K562 (cell line): Measurements from ENCODE around the gene MGST2. TPM values are rescaled to one million over a fixed set of nuclear protein-coding genes. Genes with fewer than 3 reads are reported as not detected.

Source experiments
- ATAC-seq: fragments of 200-7000 bp; cut with Tn5 transposase; 3 replicates; pipeline ENCODE4 v1.9.1; 2020; ENCODE audit warnings: moderate library complexity
- BruUV-seq: library from RNA; stranded (reverse); fragments of 400-500 nt; replicated peaks from 2 replicates; lab custom pipeline; 2021; lab: Mats Ljungman, UMichigan
- CTCF ChIA-PET: fragments of 300-600 bp; formaldehyde crosslinking; extraction: SDS; loops from one replicate; lab custom pipeline; 2021; ENCODE audit warnings: low intra/inter-chr PET ratio; lab: Yijun Ruan, JAX
- POLR2A ChIA-PET: fragments of 300-600, 350-650 bp; sonication (Branson Sonifier 250); formaldehyde crosslinking; extraction: SDS; loops from one replicate; lab custom pipeline; 2021; ENCODE audit warnings: antibody characterized with exemption, inconsistent platforms; lab: Yijun Ruan, JAX
- DNase-seq, 4 experiments: peaks; one replicate each; pipeline versions ENCODE4 v3.0.0 to v3.0.0-alpha.2; 2011 to 2018; ENCODE audit warnings: low spot score in 3 of 4, mixed read lengths in 3 of 4; ENCODE audit errors: extremely low read depth in 1 of 4
- FAIRE-seq: peaks from 2 replicates; lab custom pipeline; 2011; peaks lifted over from hg19 to GRCh38; lab: Jason Lieb, UNC
- H2AFZ ChIP-seq: 2 replicates; pipeline ENCODE4 v1.6.0; 2011; ENCODE audit warnings: low read depth, low read length, control low read depth, inconsistent platforms
- H3K27ac ChIP-seq: fragments of 200-600 bp; 3 replicates; pipeline ENCODE4 v1.8.0; 2011; ENCODE audit warnings: low read depth, mild to moderate bottlenecking, control low read depth, inconsistent platforms, low read length, moderate library complexity, mixed read lengths; ENCODE audit errors: extremely low read depth
- H3K27me3 ChIP-seq, 2 experiments: fragments of 300-600 bp in 1 of 2; 2 replicates in 1 of 2; 3 replicates in 1 of 2; pipeline versions ENCODE4 v1.6.0 to v1.8.0; 2011; ENCODE audit warnings: inconsistent platforms in 2 of 2, low read length in 2 of 2, mild to moderate bottlenecking in 1 of 2, mixed read lengths in 1 of 2, moderate library complexity in 1 of 2; ENCODE audit not compliant: control insufficient read depth in 2 of 2, insufficient read depth in 2 of 2
- H3K36me3 ChIP-seq: fragments of 300-600 bp; 3 replicates; pipeline ENCODE4 v1.8.0; 2011; ENCODE audit warnings: mild to moderate bottlenecking, low read length, inconsistent platforms; ENCODE audit not compliant: control insufficient read depth, insufficient read depth
- H3K4me1 ChIP-seq, 2 experiments: fragments of 200-600 bp in 1 of 2; replicated peaks in 1 of 2; 2 replicates in 1 of 2; 3 replicates in 1 of 2; pipeline versions ENCODE4 v1.5.1 to v1.8.0; 2011; ENCODE audit warnings: inconsistent platforms in 2 of 2, low read length in 2 of 2, mild to moderate bottlenecking in 1 of 2, mixed read lengths in 1 of 2, moderate library complexity in 1 of 2; ENCODE audit not compliant: control insufficient read depth in 2 of 2, insufficient read depth in 2 of 2
- H3K4me2 ChIP-seq: 2 replicates; pipeline ENCODE4 v1.6.1; 2011; ENCODE audit warnings: low read length, control low read depth, inconsistent platforms, mixed read lengths; ENCODE audit not compliant: insufficient read depth
- H3K4me3 ChIP-seq: fragments of 200-600 bp; sonication (generic), shearing (Covaris generic); 2 replicates; pipeline ENCODE4 v1.5.1; 2016; ENCODE audit warnings: control low read depth, inconsistent platforms
- H3K79me2 ChIP-seq: fragments of 200-600 bp; 3 replicates; pipeline ENCODE4 v1.8.0; 2011; ENCODE audit warnings: low read length, inconsistent platforms; ENCODE audit not compliant: control insufficient read depth, insufficient read depth
- H3K9ac ChIP-seq, 2 experiments: 2 replicates each; pipeline versions ENCODE4 v1.6.0 to v1.6.1; 2011; ENCODE audit warnings: low read depth in 2 of 2, low read length in 2 of 2, control low read depth in 1 of 2, inconsistent platforms in 1 of 2, mild to moderate bottlenecking in 1 of 2, mixed read lengths in 1 of 2; ENCODE audit not compliant: insufficient read depth in 1 of 2
- H3K9me1 ChIP-seq: one replicate; pipeline ENCODE4 v1.6.0; 2011; ENCODE audit warnings: inconsistent platforms, mild to moderate bottlenecking, low read length, moderate library complexity; ENCODE audit not compliant: control insufficient read depth, insufficient read depth
- H3K9me3 ChIP-seq: replicated peaks from 2 replicates; pipeline ENCODE4 v1.5.1; 2011; ENCODE audit warnings: low read depth, low read length, inconsistent platforms; ENCODE audit not compliant: control insufficient read depth, insufficient read depth
- H4K20me1 ChIP-seq: replicated peaks from 2 replicates; pipeline ENCODE4 v1.6.1; 2011; ENCODE audit warnings: low read length, inconsistent platforms, mixed read lengths; ENCODE audit not compliant: control insufficient read depth, insufficient read depth
- ARID1B ChIP-seq: fragments of 450-650 bp; IDR thresholded peaks from 2 replicates; pipeline ENCODE4 v1.6.1; 2016; ENCODE audit warnings: antibody characterized with exemption, mild to moderate bottlenecking, inconsistent platforms
- ATF7 ChIP-seq: fragments of 450-650 bp; IDR thresholded peaks from 2 replicates; pipeline ENCODE4 v1.7.1; 2014; ENCODE audit warnings: mild to moderate bottlenecking, moderate library complexity
- E2F1 ChIP-seq: sonication (generic); formaldehyde crosslinking; IDR thresholded peaks from 2 replicates; pipeline ENCODE4 v1.8.1; 2023; ENCODE audit warnings: mild to moderate bottlenecking, missing genetic modification reagents, moderate library complexity
- ELF4 ChIP-seq: fragments of 450-650 bp; formaldehyde crosslinking; IDR thresholded peaks from 2 replicates; pipeline ENCODE4 v1.4.0; 2022; ENCODE audit warnings: missing genetic modification characterization
- IRF9 ChIP-seq: fragments of 450-650 bp; IDR thresholded peaks from 2 replicates; pipeline ENCODE4 v1.6.1; 2016; ENCODE audit warnings: missing biosample characterization, missing genetic modification characterization
- NFYB ChIP-seq: IDR thresholded peaks from 2 replicates; pipeline ENCODE4 v1.6.1; 2011; ENCODE audit warnings: mild to moderate bottlenecking, moderate library complexity; ENCODE audit not compliant: insufficient read length; ENCODE audit errors: extremely low read depth
- NR1H2 ChIP-seq: sonication (generic); formaldehyde crosslinking; IDR thresholded peaks from 2 replicates; pipeline ENCODE4 v1.4.0; 2020; ENCODE audit warnings: mild to moderate bottlenecking, missing genetic modification reagents
- PPARD ChIP-seq: fragments of 250-450 bp; sonication (Bioruptor Pico); IDR thresholded peaks from 2 replicates; pipeline ENCODE4 v1.8.0; 2022; ENCODE audit warnings: inconsistent platforms, mild to moderate bottlenecking, moderate library complexity
- PREB ChIP-seq: sonication (generic); formaldehyde crosslinking; IDR thresholded peaks from 2 replicates; pipeline ENCODE4 v1.8.1; 2023; ENCODE audit warnings: mild to moderate bottlenecking, missing genetic modification reagents
- PRPF4 ChIP-seq: fragments of 200-400 bp; formaldehyde crosslinking; IDR thresholded peaks from one replicate; pipeline ENCODE4 v1.6.1; 2017; ENCODE audit warnings: low read length, low read depth, mild to moderate bottlenecking; ENCODE audit not compliant: insufficient read depth, poor library complexity, severe bottlenecking
- TCF7 ChIP-seq: sonication (generic); IDR thresholded peaks from 2 replicates; pipeline ENCODE4 v1.6.1; 2016; ENCODE audit warnings: antibody characterized with exemption, borderline replicate concordance
- TSC22D4 ChIP-seq: fragments of 450-650 bp; IDR thresholded peaks from 2 replicates; pipeline ENCODE4 v1.6.1; 2016; ENCODE audit warnings: missing genetic modification characterization, missing biosample characterization, control low read depth
- ZNF165 ChIP-seq: fragments of 250-450 bp; sonication (Bioruptor Pico); IDR thresholded peaks from 2 replicates; pipeline ENCODE4 v1.4.0; 2020; ENCODE audit warnings: borderline replicate concordance
- ZNF197 ChIP-seq: fragments of 200-800 bp; sonication (Bioruptor generic); IDR thresholded peaks from 2 replicates; pipeline ENCODE4 v1.6.1; 2016; ENCODE audit warnings: low read depth, missing genetic modification characterization, missing compliant biosample characterization
- ZNF212 ChIP-seq: fragments of 450-650 bp; formaldehyde crosslinking; IDR thresholded peaks from 2 replicates; pipeline ENCODE4 v1.4.0; 2020; ENCODE audit warnings: mild to moderate bottlenecking
- ZNF311 ChIP-seq: fragments of 250-450 bp; sonication (Bioruptor Pico); IDR thresholded peaks from 2 replicates; pipeline ENCODE4 v1.4.0; 2020; ENCODE audit warnings: mild to moderate bottlenecking, moderate library complexity
- ZNF699 ChIP-seq: fragments of 250-450 bp; sonication (Bioruptor Pico); IDR thresholded peaks from 2 replicates; pipeline ENCODE4 v1.8.0; 2021; ENCODE audit warnings: mild to moderate bottlenecking, moderate library complexity; ENCODE audit not compliant: insufficient replicate concordance
- ZNF77 ChIP-seq: fragments of 250-450 bp; sonication (Bioruptor Pico); IDR thresholded peaks from 2 replicates; pipeline ENCODE4 v1.5.0; 2020
- WGBS: fragments of 100-300 bp; shearing (Covaris generic); methylation state at CpG from one replicate; pipeline ENCODE4 v1.1.6; 2016; ENCODE audit warnings: low coverage, mixed read lengths; ENCODE audit not compliant: insufficient coverage; ENCODE audit errors: missing lambda C conversion rate; 5-methylcytosine and 5-hydroxymethylcytosine counted together
- in situ Hi-C: fragments of 300-500 bp; cut with MboI; formaldehyde crosslinking; loops from 4 replicates; pipeline ENCODE4 v1.15.0; 2018; ENCODE audit warnings: inconsistent platforms, mixed read lengths
- intact Hi-C: fragments of 100-400 bp; cut with micrococcal nuclease; formaldehyde crosslinking; loops from 2 replicates; pipeline ENCODE4 v1.14.2; 2022
- polyA plus RNA-seq, 8 experiments: library from polyadenylated mRNA; depleted of rRNA in 4 of 8; stranded (reverse) in 5 of 8; unstranded in 3 of 8; fragments of >200 nt; fragmentation: Nextera tagmentation in 2 of 8; fragmentation: Illumina TruSeq in 1 of 8; extraction: Ambion mirVana in 2 of 8; extraction: Trizol in 1 of 8; gene quantifications; 2 replicates each; pipeline versions ENCODE4 v1.2.1 to v1.2.3, GENCODE V29; 2011 to 2014; ENCODE audit warnings: inconsistent platforms in 1 of 8, missing spikeins in 1 of 8
- total RNA-seq, 7 experiments: library from RNA; depleted of rRNA in 6 of 7; stranded (reverse); fragments of >200 nt in 6 of 7; fragmentation: Illumina TruSeq in 2 of 7; extraction: Trizol in 2 of 7; gene quantifications; 2 replicates each; pipeline versions ENCODE4 v1.2.1 to v1.2.3, GENCODE V29; 2011 to 2021; ENCODE audit warnings: low replicate concordance in 1 of 7

MGST2 gene
- total and polyA plus RNA-seq, 9 of the 15 experiments (the other 6 are each of a cell fraction or from before 2014, with no cell fraction given) = 38.7 to 115 (median 84.6) TPM

- TF ChIP-seq IRF9 (tag) = no peak
- no peak for TF ChIP-seq ZNF197 (CRISPR knock-in tag)
- no peak for TF ChIP-seq ZNF165 (CRISPR knock-in tag)
- TF ChIP-seq, all 486 proteins: peak for 0
These were observed 69.3 kb downstream of the MGST2 start (continued) for GRCh38 chr4:139734875-139735380.

GRCh38 chr4:139735381-139736273 is 70.0 kb downstream of the MGST2 start:
- H3K4me1 ChIP-seq = peaks cover 0 to 8% of the 10 kb centered on the region in 2 experiments; a peak in 2 of 5 replicates
- H3K9ac ChIP-seq = no peak overlapping the region
- H2AFZ ChIP-seq = no peak overlapping the region
- ChIA-PET CTCF (no interaction called here), POLR2A (no interaction called here)
- no peaks in the 10 kb centered on the region for H3K36me3 ChIP-seq
- DNase-seq (no peak), ATAC-seq (no peak), FAIRE-seq (no peak)
- H3K27me3 ChIP-seq = peaks cover 5 to 15% of the 10 kb centered on the region in 2 experiments; a peak in 3 of 5 replicates
- no peak overlapping the region for H3K27ac ChIP-seq
- H3K4me3 ChIP-seq = no peak overlapping the region
- no peaks in the 10 kb centered on the region for H3K9me1 ChIP-seq
- H3K4me2 ChIP-seq = no peak overlapping the region
- intact Hi-C loops (no loop called here), in situ Hi-C loops (no loop called here)
- no peaks in the 10 kb centered on the region for H3K9me3 ChIP-seq
- BruUV-seq = no TSS peak
- TF ChIP-seq TCF7 (no peak), ATF7 (no peak), ARID1B (no peak), TSC22D4 (tag) (no peak), E2F1 (no peak), NFYB (no peak), ZNF77 (CRISPR knock-in tag) (no peak), ZNF311 (CRISPR knock-in tag) (no peak), PPARD (CRISPR knock-in tag) (no peak), ELF4 (CRISPR knock-in tag) (no peak), PREB (CRISPR knock-in tag) (no peak), PRPF4 (no peak), ZNF699 (no peak), ZNF212 (CRISPR knock-in tag) (no peak), NR1H2 (CRISPR knock-in tag) (no peak)
- no peaks in the 10 kb centered on the region for H3K79me2 ChIP-seq
- no peaks in the 10 kb centered on the region; the same call in 1 of the 2 replicates for H4K20me1 ChIP-seq
- WGBS = 62% methylated on average over 22 of the region's 59 CpGs
